ENCODE results near the gene BCAM. TPM values are rescaled to one million over a fixed set of nuclear protein-coding genes. Genes with fewer than 3 reads are reported as not detected.

Gene BCAM
- total RNA-seq, 1 experiment from 2014 or later, result 73.0 TPM

DNA sequence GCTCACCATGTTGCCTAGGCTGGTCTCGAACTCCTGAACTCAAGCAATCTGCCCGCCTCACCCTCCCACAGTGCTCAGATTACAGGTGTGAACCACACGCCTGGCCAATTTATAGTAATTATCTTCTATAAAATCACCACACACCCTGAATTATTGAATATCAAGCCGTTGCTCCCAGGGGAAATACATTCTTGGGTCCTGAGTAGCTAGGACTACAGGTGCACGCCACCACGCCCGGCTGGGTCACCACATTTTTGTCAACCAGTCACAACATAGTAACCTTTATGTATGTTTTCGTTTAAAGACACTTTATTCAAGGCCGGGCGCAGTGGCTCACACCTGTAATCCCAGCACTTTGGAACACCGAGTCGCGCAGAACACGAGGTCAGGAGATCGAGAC lies 22.9 kb upstream of the BCAM start:
- no peak overlapping the region for H3K27ac Mint-ChIP-seq

More for the DNA sequence above, 22.9 kb upstream of the BCAM start:
- Histone ChIP-seq H2AK5ac (ENCODE audit: insufficient read length, low read length) (no peak overlapping the region), H2BK15ac (ENCODE audit: low read depth, low read length) (no peak overlapping the region), H2BK120ac (ENCODE audit: low read depth, low read length, poor library complexity, severe bottlenecking) (no peak overlapping the region), H3T11ph (ENCODE audit: low read length) (no peak overlapping the region), H3K4me1 (ENCODE audit: insufficient read depth, low read length) (no peaks in the 10 kb centered on the region), H3K27me3 (ENCODE audit: insufficient read depth, low read length) (no peaks in the 10 kb centered on the region), H2AFZ (ENCODE audit: low read length) (no peak overlapping the region), H4K91ac (ENCODE audit: insufficient read length, low read depth, low read length) (no peak overlapping the region), H2BK20ac (ENCODE audit: low read depth, low read length, poor library complexity, severe bottlenecking) (no peak overlapping the region), H4K5ac (ENCODE audit: insufficient read length, low read depth, low read length) (no peak overlapping the region), H3K4me2 (ENCODE audit: insufficient read depth, insufficient read length, low read length) (no peak overlapping the region), H3K23ac (ENCODE audit: insufficient read length, low read depth, low read length) (no peak overlapping the region), H4K8ac (replicated peaks; ENCODE audit: insufficient read length, low read depth, low read length) (no peak overlapping the region), H2BK12ac (ENCODE audit: insufficient read length, low read depth, low read length) (no peak overlapping the region), H4K20me1 (ENCODE audit: control insufficient read depth, insufficient read depth, insufficient read length) (no peaks in the 10 kb centered on the region), H3K14ac (ENCODE audit: insufficient read depth, low read length) (no peak overlapping the region), H2BK5ac (ENCODE audit: insufficient read length, low read length) (no peak overlapping the region), H3K79me2 (ENCODE audit: insufficient read depth, low read length) (no peaks in the 10 kb centered on the region), H3K27ac (ENCODE audit: insufficient read length, low read depth, low read length) (no peak overlapping the region), H3K56ac (ENCODE audit: insufficient read length, low read depth, low read length) (no peak overlapping the region), H3K4ac (ENCODE audit: low read depth, low read length) (no peak overlapping the region), H3K9me3 (ENCODE audit: control insufficient read depth, low read depth, low read length) (no peaks in the 10 kb centered on the region), H3K23me2 (ENCODE audit: insufficient read length, low read depth, low read length, poor library complexity, severe bottlenecking) (no peaks in the 10 kb centered on the region), H3K18ac (ENCODE audit: insufficient read length, low read depth, low read length) (no peak overlapping the region), H3K79me1 (ENCODE audit: insufficient read depth, low read depth, low read length, poor library complexity, severe bottlenecking) (no peaks in the 10 kb centered on the region), H3K9ac (ENCODE audit: extremely low read depth, insufficient read length, low read length) (no peak overlapping the region)
- Mint-ChIP-seq H3K36me3 (ENCODE audit: insufficient read depth in 1 of 3, low read depth in 3 of 3) (peaks cover 6 to 42% (median 26%) of the 10 kb centered on the region in 3 experiments; a peak in 6 of 7 replicates), H3K4me1 (peaks cover 6 to 7% of the 10 kb centered on the region in 2 experiments), H3K9me3 (no peaks in the 10 kb centered on the region; a peak in 1 of 5 replicates), H3K4me3 (no peak overlapping the region), H3K27me3 (ENCODE audit: low read depth) (no peaks in the 10 kb centered on the region)
- DNase-seq, result no peak
- TF ChIP-seq, protein P1, sequence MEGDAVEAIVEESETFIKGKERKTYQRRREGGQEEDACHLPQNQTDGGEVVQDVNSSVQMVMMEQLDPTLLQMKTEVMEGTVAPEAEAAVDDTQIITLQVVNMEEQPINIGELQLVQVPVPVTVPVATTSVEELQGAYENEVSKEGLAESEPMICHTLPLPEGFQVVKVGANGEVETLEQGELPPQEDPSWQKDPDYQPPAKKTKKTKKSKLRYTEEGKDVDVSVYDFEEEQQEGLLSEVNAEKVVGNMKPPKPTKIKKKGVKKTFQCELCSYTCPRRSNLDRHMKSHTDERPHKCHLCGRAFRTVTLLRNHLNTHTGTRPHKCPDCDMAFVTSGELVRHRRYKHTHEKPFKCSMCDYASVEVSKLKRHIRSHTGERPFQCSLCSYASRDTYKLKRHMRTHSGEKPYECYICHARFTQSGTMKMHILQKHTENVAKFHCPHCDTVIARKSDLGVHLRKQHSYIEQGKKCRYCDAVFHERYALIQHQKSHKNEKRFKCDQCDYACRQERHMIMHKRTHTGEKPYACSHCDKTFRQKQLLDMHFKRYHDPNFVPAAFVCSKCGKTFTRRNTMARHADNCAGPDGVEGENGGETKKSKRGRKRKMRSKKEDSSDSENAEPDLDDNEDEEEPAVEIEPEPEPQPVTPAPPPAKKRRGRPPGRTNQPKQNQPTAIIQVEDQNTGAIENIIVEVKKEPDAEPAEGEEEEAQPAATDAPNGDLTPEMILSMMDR (conservative IDR thresholded peaks at IDR 0.05), result no peak
- WGBS (ENCODE audit: extremely low coverage, insufficient read length, low lambda C conversion rate), result no CpG with 5 or more reads among the region's 15 CpGs

Measured in H9 (cell line).